HL-60 (cell line): ENCODE measurements around the gene COL5A2.

Source experiments
- DNase-seq, 2 experiments: peaks; one replicate each; pipeline ENCODE4 v3.0.0-alpha.2; 2010 to 2020; ENCODE audit warnings: low read depth in 1 of 2, low spot score in 1 of 2
- H3K27ac ChIP-seq: fragments of 250-450 bp; sonication (Bioruptor Pico); replicated peaks from 2 replicates; pipeline ENCODE4 v1.5.1; 2020; ENCODE audit warnings: mild to moderate bottlenecking, moderate library complexity
- H3K27me3 ChIP-seq: fragments of 250-450 bp; sonication (Bioruptor Pico); 2 replicates; pipeline ENCODE4 v1.5.1; 2021; ENCODE audit warnings: mild to moderate bottlenecking, moderate library complexity; ENCODE audit not compliant: insufficient read depth, poor library complexity, severe bottlenecking
- H3K4me3 ChIP-seq: replicated peaks from 2 replicates; pipeline ENCODE4 v1.5.1; 2011; ENCODE audit warnings: mild to moderate bottlenecking, control low read depth, low read length; ENCODE audit not compliant: insufficient read depth
- GABPA ChIP-seq: IDR thresholded peaks from 2 replicates; pipeline ENCODE4 v1.6.1; 2012; ENCODE audit warnings: low read depth
- POLR2AphosphoS5 ChIP-seq: IDR thresholded peaks from 2 replicates; pipeline ENCODE4 v1.6.1; 2012; ENCODE audit warnings: low read depth
- REST ChIP-seq: IDR thresholded peaks from 2 replicates; pipeline ENCODE4 v1.6.1; 2012; ENCODE audit warnings: low read depth; ENCODE audit not compliant: insufficient replicate concordance
- SPI1 ChIP-seq: IDR thresholded peaks from 2 replicates; pipeline ENCODE4 v1.6.1; 2012; ENCODE audit warnings: low read depth, mild to moderate bottlenecking, borderline replicate concordance
- TF ChIP-seq, protein P1 (sequence below): IDR thresholded peaks from one replicate; pipeline ENCODE4 v1.5.1; 2011; ENCODE audit warnings: low read length, control low read depth, inconsistent platforms; ENCODE audit not compliant: insufficient read depth

The COL5A2 gene

DNA sequence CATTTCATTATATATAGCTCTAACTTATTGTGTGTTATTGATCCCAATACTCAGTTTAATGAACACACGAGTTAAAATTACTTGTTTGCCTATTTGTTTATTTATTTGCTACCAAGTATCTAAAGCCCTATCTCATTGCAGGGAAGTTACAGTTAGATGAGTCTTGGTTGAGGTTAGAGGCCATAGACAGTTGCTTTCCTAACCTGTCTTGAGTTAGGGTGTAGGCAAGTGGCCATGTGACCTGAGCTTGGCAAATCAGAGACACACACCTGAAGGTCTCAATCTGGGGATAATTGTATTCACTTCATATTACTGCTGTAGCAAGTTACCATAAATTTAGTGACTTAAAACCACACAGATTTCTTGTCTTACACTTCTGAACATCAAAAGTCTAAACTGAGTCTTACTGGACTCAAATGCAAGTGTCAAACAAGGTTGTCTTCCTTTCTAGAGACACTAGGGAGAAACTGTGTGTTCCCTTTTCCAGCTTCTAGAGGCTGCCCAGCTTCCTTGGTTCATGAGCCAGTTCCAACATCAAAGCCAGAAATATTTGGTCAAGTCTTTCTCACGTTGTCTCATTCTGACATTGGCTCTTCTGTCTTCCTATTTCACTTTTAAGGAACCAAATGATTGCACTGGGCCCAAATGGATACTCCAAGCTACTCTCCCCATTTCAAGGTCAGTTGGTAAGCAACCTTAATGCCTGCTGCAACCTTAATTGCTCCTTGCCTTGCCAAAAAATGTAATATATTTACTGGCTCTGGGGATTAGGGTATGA is 165.7 kb downstream of the COL5A2 start:
- no peak for DNase-seq
- no peak overlapping the region for H3K27ac ChIP-seq
- no peak overlapping the region for H3K4me3 ChIP-seq
- no peaks in the 10 kb centered on the region for H3K27me3 ChIP-seq
- TF ChIP-seq POLR2AphosphoS5: no peak
- no peak for TF ChIP-seq SPI1
- no peak for TF ChIP-seq GABPA
- TF ChIP-seq REST: no peak
- TF ChIP-seq, protein P1, sequence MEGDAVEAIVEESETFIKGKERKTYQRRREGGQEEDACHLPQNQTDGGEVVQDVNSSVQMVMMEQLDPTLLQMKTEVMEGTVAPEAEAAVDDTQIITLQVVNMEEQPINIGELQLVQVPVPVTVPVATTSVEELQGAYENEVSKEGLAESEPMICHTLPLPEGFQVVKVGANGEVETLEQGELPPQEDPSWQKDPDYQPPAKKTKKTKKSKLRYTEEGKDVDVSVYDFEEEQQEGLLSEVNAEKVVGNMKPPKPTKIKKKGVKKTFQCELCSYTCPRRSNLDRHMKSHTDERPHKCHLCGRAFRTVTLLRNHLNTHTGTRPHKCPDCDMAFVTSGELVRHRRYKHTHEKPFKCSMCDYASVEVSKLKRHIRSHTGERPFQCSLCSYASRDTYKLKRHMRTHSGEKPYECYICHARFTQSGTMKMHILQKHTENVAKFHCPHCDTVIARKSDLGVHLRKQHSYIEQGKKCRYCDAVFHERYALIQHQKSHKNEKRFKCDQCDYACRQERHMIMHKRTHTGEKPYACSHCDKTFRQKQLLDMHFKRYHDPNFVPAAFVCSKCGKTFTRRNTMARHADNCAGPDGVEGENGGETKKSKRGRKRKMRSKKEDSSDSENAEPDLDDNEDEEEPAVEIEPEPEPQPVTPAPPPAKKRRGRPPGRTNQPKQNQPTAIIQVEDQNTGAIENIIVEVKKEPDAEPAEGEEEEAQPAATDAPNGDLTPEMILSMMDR: no peak

- Histone ChIP-seq H3K27me3 (no peaks in the 10 kb centered on the region), H3K27ac (no peak overlapping the region), H3K4me3 (no peak overlapping the region)
- DNase-seq: no peak
- no peak for TF ChIP-seq REST
- TF ChIP-seq, protein P1: no peak
- TF ChIP-seq GABPA: no peak
- no peak for TF ChIP-seq POLR2AphosphoS5
- TF ChIP-seq SPI1: no peak
Measured at GRCh38 chr2:189013031-189013430, 166.5 kb downstream of the COL5A2 start.

- no peak for TF ChIP-seq GABPA
- TF ChIP-seq, protein P1: no peak
- TF ChIP-seq POLR2AphosphoS5: no peak
- TF ChIP-seq REST: no peak
- no peak for TF ChIP-seq SPI1
- Histone ChIP-seq H3K27me3 (no peaks in the 10 kb centered on the region), H3K27ac (no peak overlapping the region), H3K4me3 (no peak overlapping the region)
- no peak for DNase-seq
Measured at GRCh38 chr2:189012351-189012750, 167.2 kb downstream of the COL5A2 start.
